ENCODE measurements around the gene SVIL. TPM values are rescaled to one million over a fixed set of nuclear protein-coding genes. Genes with fewer than 3 reads are reported as not detected.
A peak's percentile ranks its signal among the peaks of the same experiment; 100 is the strongest.

SVIL gene
- total and polyA plus RNA-seq, 2 of the 13 experiments (the other 11 are each of a cell fraction or from before 2014, with no cell fraction given) = 3.9 to 12.1 TPM

DNA sequence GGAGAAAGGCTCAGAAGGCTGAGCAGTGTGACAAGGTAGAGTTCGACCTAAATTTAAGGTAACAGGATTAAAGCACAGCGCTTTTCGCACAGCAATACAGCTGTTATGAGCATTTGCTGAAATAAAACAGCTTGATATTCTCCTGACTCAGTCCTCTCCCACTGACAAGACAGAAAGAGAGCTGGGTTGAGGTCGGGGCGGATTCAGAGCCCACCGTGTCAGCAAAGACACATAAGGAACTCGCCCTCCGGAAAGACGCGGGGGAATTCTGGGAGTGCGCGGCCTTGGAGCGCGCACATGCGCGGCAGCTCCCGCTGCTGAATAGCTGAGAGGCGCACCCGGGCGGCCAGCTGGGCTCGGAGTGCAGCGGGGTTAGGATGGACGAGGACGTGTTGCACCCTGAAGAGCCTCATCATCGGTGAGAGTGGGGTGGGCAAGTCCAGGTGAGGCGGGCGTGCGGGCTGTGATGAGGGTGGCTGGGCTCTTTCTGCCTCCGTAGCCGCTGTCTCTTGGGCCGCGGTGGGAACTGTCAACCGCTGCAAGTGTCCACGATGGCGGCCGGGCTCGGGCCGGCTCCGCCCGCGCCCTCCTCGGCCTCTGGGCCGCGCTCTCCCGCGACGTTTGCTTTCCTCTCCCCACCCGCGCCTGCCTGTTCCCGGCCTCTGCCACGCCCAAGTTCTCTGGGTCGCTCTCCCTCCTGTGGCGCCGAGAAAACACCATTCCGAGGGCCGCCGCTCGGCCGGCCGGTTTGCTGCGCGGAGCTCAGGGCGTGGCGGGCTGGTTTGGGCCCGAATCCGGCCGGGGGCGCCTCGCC is 225.3 kb downstream of the SVIL start (continued):
- TF ChIP-seq NCOA2 (CRISPR knock-in tag; IDR thresholded peaks at IDR 0.05) (0 out of 2 replicates have a peak, but pooled peaks have one; percentile 26), ZNF260 (CRISPR knock-in tag; IDR thresholded peaks at IDR 0.05; ENCODE audit: borderline replicate concordance, low read depth) (no peak), TSC22D2 (CRISPR knock-in tag; IDR thresholded peaks at IDR 0.05; ENCODE audit: borderline replicate concordance) (no peak), NCOA1 (CRISPR knock-in tag; IDR thresholded peaks at IDR 0.05) (peak; percentile 77; the same call in 1 of the 2 replicates), SMARCE1 (IDR thresholded peaks at IDR 0.05; ENCODE audit: borderline replicate concordance) (no peak), TCF7L2 (IDR thresholded peaks at IDR 0.05; ENCODE audit: low read depth, low read length) (no peak), ZBTB7A (CRISPR knock-in tag; IDR thresholded peaks at IDR 0.05) (peak; percentile 17; the same call in 1 of the 2 replicates), ZNF234 (CRISPR knock-in tag; conservative IDR thresholded peaks at IDR 0.05) (0 out of 2 replicates have a peak, but pooled peaks have one; percentile 43), HNF4A (CRISPR knock-in tag; IDR thresholded peaks at IDR 0.05) (0 out of 2 replicates have a peak, but pooled peaks have one; percentile 8), RELA (CRISPR knock-in tag; IDR thresholded peaks at IDR 0.05) (no peak), ZNF496 (CRISPR knock-in tag; IDR thresholded peaks at IDR 0.05; ENCODE audit: insufficient replicate concordance) (no peak), GTF2F1 (IDR thresholded peaks at IDR 0.05; ENCODE audit: low read length) (no peak), ZC3H4 (CRISPR knock-in tag; IDR thresholded peaks at IDR 0.05; ENCODE audit: borderline replicate concordance) (no peak), ZNF567 (CRISPR knock-in tag; IDR thresholded peaks at IDR 0.05; ENCODE audit: borderline replicate concordance) (0 out of 2 replicates have a peak, but pooled peaks have one; percentile 37), ZSCAN22 (CRISPR knock-in tag; IDR thresholded peaks at IDR 0.05) (no peak), MTA1 (CRISPR knock-in tag; IDR thresholded peaks at IDR 0.05; ENCODE audit: borderline replicate concordance) (peak; percentile 59; the same call in 1 of the 2 replicates), CCDC6 (CRISPR knock-in tag; IDR thresholded peaks at IDR 0.05) (peak; percentile 67; the same call in 1 of the 2 replicates), MTF2 (CRISPR knock-in tag; IDR thresholded peaks at IDR 0.05; ENCODE audit: borderline replicate concordance) (peak; percentile 89; the same call in 1 of the 2 replicates), ZMYM3 (CRISPR knock-in tag; IDR thresholded peaks at IDR 0.05) (peak; percentile 27; the same call in 1 of the 2 replicates), HCFC1 (IDR thresholded peaks at IDR 0.05; ENCODE audit: low read depth, low read length) (no peak), ZNF382 (CRISPR knock-in tag; IDR thresholded peaks at IDR 0.05; ENCODE audit: borderline replicate concordance) (no peak), KDM4B (CRISPR knock-in tag; IDR thresholded peaks at IDR 0.05) (no peak), POGZ (CRISPR knock-in tag; IDR thresholded peaks at IDR 0.05) (peak; percentile 85)
- TF ChIP-seq, protein P1, sequence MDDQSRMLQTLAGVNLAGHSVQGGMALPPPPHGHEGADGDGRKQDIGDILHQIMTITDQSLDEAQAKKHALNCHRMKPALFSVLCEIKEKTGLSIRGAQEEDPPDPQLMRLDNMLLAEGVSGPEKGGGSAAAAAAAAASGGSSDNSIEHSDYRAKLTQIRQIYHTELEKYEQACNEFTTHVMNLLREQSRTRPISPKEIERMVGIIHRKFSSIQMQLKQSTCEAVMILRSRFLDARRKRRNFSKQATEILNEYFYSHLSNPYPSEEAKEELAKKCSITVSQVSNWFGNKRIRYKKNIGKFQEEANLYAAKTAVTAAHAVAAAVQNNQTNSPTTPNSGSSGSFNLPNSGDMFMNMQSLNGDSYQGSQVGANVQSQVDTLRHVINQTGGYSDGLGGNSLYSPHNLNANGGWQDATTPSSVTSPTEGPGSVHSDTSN (CRISPR knock-in tag; IDR thresholded peaks at IDR 0.05; ENCODE audit: borderline replicate concordance) = no peak
- TF ChIP-seq, protein P2, sequence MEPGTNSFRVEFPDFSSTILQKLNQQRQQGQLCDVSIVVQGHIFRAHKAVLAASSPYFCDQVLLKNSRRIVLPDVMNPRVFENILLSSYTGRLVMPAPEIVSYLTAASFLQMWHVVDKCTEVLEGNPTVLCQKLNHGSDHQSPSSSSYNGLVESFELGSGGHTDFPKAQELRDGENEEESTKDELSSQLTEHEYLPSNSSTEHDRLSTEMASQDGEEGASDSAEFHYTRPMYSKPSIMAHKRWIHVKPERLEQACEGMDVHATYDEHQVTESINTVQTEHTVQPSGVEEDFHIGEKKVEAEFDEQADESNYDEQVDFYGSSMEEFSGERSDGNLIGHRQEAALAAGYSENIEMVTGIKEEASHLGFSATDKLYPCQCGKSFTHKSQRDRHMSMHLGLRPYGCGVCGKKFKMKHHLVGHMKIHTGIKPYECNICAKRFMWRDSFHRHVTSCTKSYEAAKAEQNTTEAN (CRISPR knock-in tag; conservative IDR thresholded peaks at IDR 0.05) = peak; percentile 69; the same call in 1 of the 2 replicates
- TF ChIP-seq, protein P3, sequence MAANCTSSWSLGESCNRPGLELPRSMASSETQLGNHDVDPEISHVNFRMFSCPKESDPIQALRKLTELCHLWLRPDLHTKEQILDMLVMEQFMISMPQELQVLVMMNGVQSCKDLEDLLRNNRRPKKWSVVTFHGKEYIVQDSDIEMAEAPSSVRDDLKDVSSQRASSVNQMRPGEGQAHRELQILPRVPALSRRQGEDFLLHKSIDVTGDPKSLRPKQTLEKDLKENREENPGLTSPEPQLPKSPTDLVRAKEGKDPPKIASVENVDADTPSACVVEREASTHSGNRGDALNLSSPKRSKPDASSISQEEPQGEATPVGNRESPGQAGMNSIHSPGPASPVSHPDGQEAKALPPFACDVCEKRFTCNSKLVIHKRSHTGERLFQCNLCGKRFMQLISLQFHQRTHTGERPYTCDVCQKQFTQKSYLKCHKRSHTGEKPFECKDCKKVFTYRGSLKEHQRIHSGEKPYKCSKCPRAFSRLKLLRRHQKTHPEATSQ (CRISPR knock-in tag; IDR thresholded peaks at IDR 0.05; ENCODE audit: borderline replicate concordance) = no peak
